Activated T-helper 17 cell treated with anti-CD3 and anti-CD28 coated beads, Interleukin-2, amount 50 U/mL, for 72 hours (primary cell): ENCODE measurements around the gene SMARCAL1. TPM values are rescaled to one million over a fixed set of nuclear protein-coding genes. Genes with fewer than 3 reads are reported as not detected.

ENCODE experiments used
- ATAC-seq: fragments of 150-1000 bp; cut with Tn5 transposase; replicated peaks from 2 replicates; pipeline ENCODE4 v1.10.0; 2021; ENCODE audit warnings: mild to moderate bottlenecking, moderate library complexity
- H3K27ac Mint-ChIP-seq: one replicate; pipeline ENCODE4 v1.8.0; 2022; ENCODE audit warnings: mixed read lengths
- H3K27me3 Mint-ChIP-seq: one replicate; pipeline ENCODE4 v1.8.0; 2022; ENCODE audit warnings: mixed read lengths
- H3K36me3 Mint-ChIP-seq: one replicate; pipeline ENCODE4 v1.8.0; 2022; ENCODE audit warnings: low read depth, mild to moderate bottlenecking, mixed read lengths
- H3K4me1 Mint-ChIP-seq: one replicate; pipeline ENCODE4 v1.8.0; 2022; ENCODE audit warnings: mixed read lengths
- H3K4me3 Mint-ChIP-seq: one replicate; pipeline ENCODE4 v1.8.0; 2022; ENCODE audit warnings: mild to moderate bottlenecking, mixed read lengths
- H3K9me3 Mint-ChIP-seq: one replicate; pipeline ENCODE4 v1.8.0; 2022; ENCODE audit warnings: mixed read lengths
- total RNA-seq, 2 donors: library from RNA; stranded (reverse); gene quantifications; one replicate each; pipeline ENCODE4 v1.2.3, GENCODE V29; 2022

SMARCAL1 gene
- total RNA-seq, 2 donors from 2014 or later: 26.1 to 27.3 TPM

DNA sequence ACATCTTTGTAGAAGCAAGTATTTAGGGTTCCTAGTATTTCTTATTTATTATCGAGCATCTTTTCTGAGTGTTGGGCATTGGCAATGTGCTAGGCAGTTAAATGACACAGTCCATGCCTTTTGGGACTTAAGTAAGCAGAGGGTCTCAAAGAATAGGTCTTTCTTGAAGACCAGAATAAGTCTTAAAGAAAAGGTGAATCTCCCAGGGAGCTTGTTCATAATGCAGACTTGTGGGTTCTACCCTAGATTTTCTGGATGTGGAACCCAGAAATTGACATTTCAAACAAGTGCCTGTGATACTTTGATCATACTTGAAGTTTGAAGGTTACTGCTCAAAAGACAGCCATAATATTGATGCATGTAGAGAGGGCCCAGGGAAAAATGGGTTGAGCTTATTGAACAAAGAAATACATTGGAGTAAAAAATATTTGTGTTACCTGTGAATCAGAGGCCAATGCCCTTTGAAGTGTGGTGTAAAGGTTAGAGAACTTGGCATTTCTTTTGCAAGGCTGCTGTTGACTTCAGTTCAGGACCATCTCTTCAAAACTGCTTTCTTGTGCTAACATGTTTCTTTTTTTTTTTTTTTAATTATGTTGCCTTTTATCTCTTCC, 110.7 kb downstream of the SMARCAL1 start:
- ATAC-seq: no peak
- Mint-ChIP-seq H3K36me3 (peaks cover 8% of the 10 kb centered on the region), H3K27me3 (no peaks in the 10 kb centered on the region), H3K4me1 (no peaks in the 10 kb centered on the region), H3K4me3 (no peak overlapping the region), H3K9me3 (no peaks in the 10 kb centered on the region), H3K27ac (no peak overlapping the region)

- no peak for ATAC-seq
- Mint-ChIP-seq H3K9me3 (no peaks in the 10 kb centered on the region), H3K36me3 (peaks cover under 1% of the 10 kb centered on the region), H3K4me3 (no peak overlapping the region), H3K4me1 (no peaks in the 10 kb centered on the region), H3K27ac (no peak overlapping the region), H3K27me3 (no peaks in the 10 kb centered on the region)
Observed at GRCh38 chr2:216525972-216526371, 113.7 kb downstream of the SMARCAL1 start.

GRCh38 chr2:216526939-216527338, 114.7 kb downstream of the SMARCAL1 start:
- no peaks in the 10 kb centered on the region for H3K27me3 Mint-ChIP-seq
- H3K9me3 Mint-ChIP-seq: no peaks in the 10 kb centered on the region
- H3K36me3 Mint-ChIP-seq: no peaks in the 10 kb centered on the region
- no peaks in the 10 kb centered on the region for H3K4me1 Mint-ChIP-seq
- no peak for ATAC-seq
- no peak overlapping the region for H3K4me3 Mint-ChIP-seq
- H3K27ac Mint-ChIP-seq: no peak overlapping the region

- ATAC-seq: no peak
- Mint-ChIP-seq H3K4me1 (no peaks in the 10 kb centered on the region), H3K27me3 (no peaks in the 10 kb centered on the region), H3K9me3 (no peaks in the 10 kb centered on the region), H3K4me3 (no peak overlapping the region), H3K36me3 (no peaks in the 10 kb centered on the region), H3K27ac (no peak overlapping the region)
Observed at GRCh38 chr2:216527600-216527999, 115.3 kb downstream of the SMARCAL1 start.

- ATAC-seq: no peak
- no peak overlapping the region for H3K4me3 Mint-ChIP-seq
- no peaks in the 10 kb centered on the region for H3K9me3 Mint-ChIP-seq
- H3K4me1 Mint-ChIP-seq: no peaks in the 10 kb centered on the region
- H3K27me3 Mint-ChIP-seq: peaks cover 10% of the 10 kb centered on the region
- H3K27ac Mint-ChIP-seq: no peak overlapping the region
- no peaks in the 10 kb centered on the region for H3K36me3 Mint-ChIP-seq
Observed at GRCh38 chr2:216532562-216532961, 120.3 kb downstream of the SMARCAL1 start.

Other genes starting within 250 kb of the SMARCAL1 start
- gene MARCHF4, start 40.0 kb upstream of the SMARCAL1 start, total RNA-seq: not detected
- 1,000 to 10,000 TPM; 2,880 to 3,993 TPM for gene RPL37A, start 86.4 kb downstream of the SMARCAL1 start, total RNA-seq
- gene IGFBP2, start 220.9 kb downstream of the SMARCAL1 start, total RNA-seq: under 1 TPM in 1 of 2 donors, not detected in 1; 0.32 TPM